AG20443 (cell line): Measurements from ENCODE around the gene COL17A1.

Experiments used
- DNase-seq: peaks from one replicate; pipeline ENCODE4 v3.0.0; 2012; ENCODE audit warnings: low spot score, mixed read lengths

The COL17A1 gene

GRCh38 chr10:104085801-104086400, at the start of gene COL17A1:
TSS of gene COL17A1 (minus strand) at chr10:104085880. CDS start at chr10:104080673, 5,207 bp downstream.
- no peak for DNase-seq

GRCh38 chr10:104130041-104130440, 44.4 kb upstream of the COL17A1 start:
- no peak for DNase-seq

- no peak for DNase-seq
These were observed 42.5 kb upstream of the COL17A1 start for GRCh38 chr10:104128214-104128613.

- no peak for DNase-seq
These were observed 41.7 kb upstream of the COL17A1 start for GRCh38 chr10:104127411-104127810.

DNA sequence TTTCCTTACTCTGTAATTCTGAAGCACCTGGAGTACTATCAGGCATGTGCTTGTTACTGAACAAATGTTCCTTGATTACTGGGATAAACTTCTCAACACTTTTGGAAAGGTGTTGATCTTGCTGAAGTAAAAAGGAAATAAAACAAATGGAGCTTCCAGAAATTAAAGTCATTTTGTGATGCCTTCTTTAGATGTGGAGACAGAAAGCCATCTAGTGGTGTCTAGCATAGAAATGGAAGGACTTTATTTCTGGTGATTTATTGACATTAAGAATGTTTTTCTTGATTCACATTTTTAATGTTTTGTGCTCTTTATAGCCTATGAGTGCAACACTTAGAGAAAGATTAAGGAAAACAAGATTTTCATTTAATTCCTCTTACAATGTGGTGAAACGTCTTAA, 37.7 kb upstream of the COL17A1 start:
- DNase-seq, result no peak

DNA sequence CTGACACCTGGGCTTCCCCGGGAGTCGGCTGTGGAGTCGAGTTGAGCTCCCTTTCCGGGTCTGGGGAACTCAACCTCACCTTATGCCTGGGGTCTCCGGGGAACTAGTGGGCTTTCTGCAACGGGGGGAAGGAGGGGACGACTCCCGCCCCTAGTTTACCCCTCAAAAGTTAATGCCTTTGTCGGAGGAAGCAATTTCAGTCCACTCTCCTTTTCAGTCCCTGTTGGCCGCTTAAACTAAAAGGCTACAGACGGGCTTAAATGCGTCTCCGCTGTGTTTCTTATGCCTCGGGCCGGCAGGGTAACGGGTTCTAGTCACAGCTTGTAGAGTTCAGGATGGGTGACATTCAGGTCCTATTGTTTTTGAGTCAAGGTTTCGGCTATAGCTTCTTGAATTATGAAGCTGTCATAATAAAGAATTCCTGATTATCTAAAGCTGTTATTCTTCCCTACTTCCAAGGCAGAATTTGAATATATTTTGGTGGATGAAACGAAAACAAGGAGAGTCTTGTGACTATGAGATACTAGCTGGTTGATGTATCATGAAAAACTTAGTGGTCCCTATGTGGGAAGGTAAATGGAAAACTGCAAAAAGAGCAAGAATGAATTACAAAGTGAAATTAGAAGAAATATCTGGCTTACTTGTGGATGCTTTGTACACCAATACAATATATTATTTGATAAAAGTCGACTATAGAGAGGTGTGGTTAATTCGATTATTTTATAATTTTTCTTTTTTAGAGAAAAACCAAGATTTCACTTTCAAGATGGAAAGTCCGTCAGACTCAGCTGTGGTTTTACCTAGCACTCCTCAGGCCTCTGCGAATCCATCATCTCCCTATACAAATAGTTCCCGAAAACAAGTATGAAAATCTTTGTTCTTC, 36.8 kb upstream of the COL17A1 start:
- DNase-seq, result no peak

DNA sequence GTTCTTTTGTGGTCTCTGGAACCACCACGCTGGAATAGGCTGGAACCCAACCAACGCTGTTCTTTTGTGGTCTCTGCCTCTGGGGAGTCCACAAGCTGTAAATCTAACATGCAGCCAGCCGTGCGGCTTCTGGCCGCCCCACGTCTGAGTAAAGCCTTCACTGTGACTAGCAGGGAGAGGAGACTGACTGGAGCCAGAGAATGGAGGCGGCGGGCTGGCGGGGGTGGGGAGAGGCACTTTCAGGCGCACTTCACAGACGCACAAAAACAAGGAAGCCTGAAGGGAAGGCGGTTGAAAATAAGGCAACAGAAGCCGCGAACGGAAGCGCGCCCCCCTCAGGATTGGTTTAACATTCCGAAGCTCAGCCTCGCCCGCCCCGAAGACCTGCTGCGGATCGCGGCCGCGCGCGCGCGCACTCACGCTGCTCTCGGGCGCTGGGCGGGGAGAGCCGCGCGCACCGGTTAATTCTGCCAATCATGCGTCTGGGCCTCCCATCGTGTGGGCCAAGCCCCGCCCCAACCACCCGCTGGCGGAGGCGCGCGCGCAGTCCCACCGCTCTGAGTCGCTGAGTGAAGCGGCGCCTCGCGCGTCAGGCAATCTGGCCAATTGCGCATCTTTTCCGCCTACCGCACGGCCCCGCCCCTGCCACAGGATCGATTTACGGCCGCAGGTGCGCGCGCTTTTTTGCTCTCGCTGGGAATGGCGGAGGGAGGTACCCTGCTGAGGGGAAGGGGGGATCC, 36.0 kb upstream of the COL17A1 start, which contains the start of gene SFR1:
SFR1 (plus strand) TSS at position 687 of the 740 bp plus-strand sequence; CDS start at position 700, 13 bp downstream.
- DNase-seq, result peak; percentile 99

GRCh38 chr10:104120903-104121484, 35.3 kb upstream of the COL17A1 start:
- peak; percentile 81 for DNase-seq

GRCh38 chr10:104120512-104120902, 34.8 kb upstream of the COL17A1 start:
- no peak for DNase-seq

GRCh38 chr10:104119996-104120395, 34.3 kb upstream of the COL17A1 start:
- no peak for DNase-seq

- DNase-seq, result no peak
These were observed 32.2 kb upstream of the COL17A1 start for GRCh38 chr10:104117839-104118323.

DNA sequence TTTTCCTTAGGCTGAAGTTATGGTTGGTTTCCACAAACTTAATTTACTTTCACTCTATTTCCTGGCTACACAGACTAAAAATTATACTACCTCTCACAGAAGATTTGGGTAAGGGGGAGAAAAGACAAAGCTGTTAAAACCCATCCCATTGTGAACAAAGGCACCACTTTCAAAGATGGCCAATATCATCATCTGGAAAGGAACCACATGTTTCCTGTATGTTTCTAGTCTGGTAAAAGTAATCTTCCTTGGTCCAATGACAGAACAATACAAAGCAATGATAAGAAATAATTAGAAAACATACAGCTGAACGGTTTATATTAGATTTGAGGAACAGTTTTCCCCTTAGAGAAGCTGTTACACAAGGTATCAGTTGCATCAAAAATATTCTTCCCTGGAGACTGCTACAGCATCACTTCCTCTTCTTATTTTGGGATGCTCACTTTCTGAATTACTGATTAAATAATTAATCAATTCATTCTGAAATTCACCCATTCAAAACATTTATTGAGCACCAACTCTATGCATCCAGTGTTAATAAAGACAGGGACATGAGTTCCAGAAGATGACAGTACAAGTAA, 27.8 kb upstream of the COL17A1 start:
- no peak for DNase-seq

GRCh38 chr10:104109908-104110662, 24.4 kb upstream of the COL17A1 start:
- DNase-seq, result peak; percentile 61

GRCh38 chr10:104104926-104105325, 19.2 kb upstream of the COL17A1 start:
- no peak for DNase-seq

GRCh38 chr10:104104418-104104817, 18.7 kb upstream of the COL17A1 start:
- no peak for DNase-seq

DNA sequence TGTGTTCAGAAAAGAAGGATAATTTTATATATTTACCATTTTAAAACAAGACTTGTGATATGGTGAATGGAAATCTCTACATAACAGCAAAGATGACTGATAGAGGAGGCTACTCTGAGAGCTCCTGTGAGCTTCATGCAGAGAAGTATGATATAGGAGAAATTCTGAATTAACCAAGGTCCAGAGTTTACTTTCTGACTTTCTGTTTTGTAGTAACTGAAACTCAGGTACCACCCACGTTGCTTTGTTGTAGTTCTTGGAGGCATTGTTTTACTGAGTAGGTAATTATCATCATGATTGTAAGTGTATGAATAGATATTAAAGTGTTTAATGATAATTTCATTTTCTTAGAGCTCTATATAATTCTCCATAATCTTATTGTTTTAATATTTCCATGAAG, 18.3 kb upstream of the COL17A1 start:
- DNase-seq, result no peak

DNA sequence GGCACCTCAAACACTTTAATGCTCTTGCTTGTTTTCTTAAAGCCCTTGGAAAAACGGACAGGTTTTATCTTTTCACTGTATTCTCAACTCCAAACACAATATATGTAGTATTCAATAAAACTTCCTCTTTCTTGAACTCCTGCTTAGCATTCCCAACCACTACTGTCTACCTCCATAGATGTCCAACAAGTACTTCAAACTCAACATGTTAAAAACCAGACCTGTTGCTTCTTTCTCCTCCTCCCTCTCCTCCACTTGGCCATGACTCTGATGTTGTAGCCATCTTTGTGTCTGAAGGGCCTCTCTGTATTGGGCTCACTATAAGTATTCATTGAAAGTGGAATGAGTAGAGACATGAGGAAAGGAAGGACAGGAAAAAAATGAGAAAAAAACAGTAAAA, 16.2 kb upstream of the COL17A1 start:
- DNase-seq, result no peak

- no peak for DNase-seq
These were observed 15.1 kb upstream of the COL17A1 start for GRCh38 chr10:104100795-104101194.

GRCh38 chr10:104099941-104100340, 14.3 kb upstream of the COL17A1 start:
- DNase-seq, result no peak

DNA sequence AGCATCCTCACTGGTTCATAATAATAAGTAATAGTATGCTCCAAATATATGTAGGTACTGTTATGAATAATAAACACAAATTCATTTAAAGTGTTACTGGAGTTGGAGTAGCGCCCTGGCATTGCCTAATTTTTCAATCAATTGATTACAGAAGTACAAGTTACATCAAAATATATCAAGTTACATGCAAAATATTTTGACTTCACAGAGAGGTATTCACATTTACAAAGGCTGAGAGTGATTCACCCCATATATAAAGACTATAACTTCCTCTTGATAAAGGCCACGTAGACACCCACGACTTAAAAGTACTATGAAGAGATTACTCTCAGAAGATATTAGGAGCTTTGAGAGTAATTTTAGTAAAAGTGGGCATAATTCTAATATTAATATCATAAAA, 13.6 kb upstream of the COL17A1 start:
- DNase-seq, result no peak

DNA sequence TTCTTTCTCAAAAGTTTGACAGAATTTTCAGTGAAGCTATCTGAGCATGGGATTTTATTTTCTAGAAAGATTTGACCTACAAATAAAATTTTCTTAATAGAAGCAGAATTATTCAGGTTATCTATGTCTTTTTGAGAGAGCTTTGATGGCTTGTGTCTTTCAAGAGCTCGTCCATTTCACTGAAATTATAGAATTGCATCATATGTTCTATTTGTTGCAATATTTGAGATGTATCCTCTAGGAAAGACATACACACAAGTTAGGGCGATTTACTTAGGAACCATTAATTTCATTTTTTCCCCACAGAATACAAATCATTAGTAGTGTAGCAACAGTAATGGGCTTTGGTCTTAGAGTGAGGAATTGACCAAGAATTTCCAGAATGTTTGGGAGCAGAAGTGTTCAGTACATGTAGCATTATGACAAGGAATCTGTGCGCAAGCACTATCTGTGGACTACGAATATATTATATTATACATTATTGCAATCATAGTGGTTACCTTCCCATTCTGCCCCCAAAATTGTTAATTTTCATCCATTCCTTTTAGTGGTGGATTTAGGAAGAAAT, 12.8 kb upstream of the COL17A1 start:
- DNase-seq, result no peak
